GM21515 (cell line): ENCODE results near the gene SSR3.
"Not testable (repeated sequence)": the region's sequence is repeated elsewhere in the genome, so short reads cannot be mapped to it uniquely, and the experiment has no call there.

ENCODE experiments used
- ATAC-seq: cut with Tn5 transposase; IDR thresholded peaks from one replicate; pipeline ENCODE4 v1.9.1; 2021; ENCODE audit not compliant: unreplicated experiment

Gene SSR3

GRCh38 chr3:156554842-156555687, at the start of gene SSR3:
Gene SSR3, minus strand, starts transcription at chr3:156555117. Its CDS starts 28 bp downstream, at chr3:156555089.
- peak; percentile 99 for ATAC-seq

GRCh38 chr3:156604064-156604641, 49.2 kb upstream of the SSR3 start:
- ATAC-seq: no peak

DNA sequence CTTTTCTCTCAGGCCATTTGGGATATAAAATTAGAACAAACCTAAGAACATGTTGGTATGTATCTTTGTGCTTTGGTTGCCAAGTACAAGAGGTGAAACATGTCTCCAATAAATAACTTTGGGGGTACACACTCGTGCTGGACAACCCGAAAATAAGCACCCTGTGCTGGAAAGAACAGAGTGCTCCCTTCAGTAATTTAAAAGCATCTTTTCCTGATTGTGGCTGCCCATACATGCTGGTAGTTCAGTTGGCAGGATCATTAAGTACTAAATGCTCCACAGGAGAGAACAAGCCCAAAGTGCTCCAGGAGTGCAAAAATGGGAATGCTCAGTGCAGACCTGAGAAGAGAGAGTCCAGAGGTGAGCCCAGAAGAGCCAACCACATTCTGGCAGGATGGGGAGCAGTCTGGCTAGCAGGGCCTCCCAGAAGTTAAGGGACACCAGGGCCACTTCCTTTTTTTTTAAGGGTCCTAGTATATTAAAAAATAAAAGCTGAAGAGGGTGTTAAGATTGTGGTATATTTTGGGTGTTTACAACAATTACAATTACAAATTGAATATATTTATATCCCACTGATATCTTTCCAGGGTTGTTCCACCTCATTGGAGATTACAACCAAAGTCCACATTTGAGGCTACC, 48.6 kb upstream of the SSR3 start:
- no peak for ATAC-seq

DNA sequence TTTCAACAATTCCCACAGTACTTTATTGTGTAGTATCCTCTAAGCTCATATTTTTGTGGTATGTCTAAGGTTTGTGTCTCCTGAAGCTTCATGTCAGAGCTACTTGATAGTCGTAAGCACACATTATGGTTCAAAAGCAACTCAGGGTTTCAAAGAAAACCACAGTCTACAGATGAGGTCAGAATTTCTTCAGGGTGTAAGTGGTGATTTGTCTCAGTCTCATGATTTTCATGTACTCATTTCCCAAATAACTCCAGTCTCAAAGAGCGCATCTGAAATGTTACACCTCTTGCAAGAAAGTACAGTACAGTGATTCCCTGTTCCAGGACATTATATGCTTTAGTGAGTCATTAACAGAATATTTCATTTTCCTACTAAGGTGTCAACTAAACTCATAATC, 47.5 kb upstream of the SSR3 start:
- no peak for ATAC-seq

DNA sequence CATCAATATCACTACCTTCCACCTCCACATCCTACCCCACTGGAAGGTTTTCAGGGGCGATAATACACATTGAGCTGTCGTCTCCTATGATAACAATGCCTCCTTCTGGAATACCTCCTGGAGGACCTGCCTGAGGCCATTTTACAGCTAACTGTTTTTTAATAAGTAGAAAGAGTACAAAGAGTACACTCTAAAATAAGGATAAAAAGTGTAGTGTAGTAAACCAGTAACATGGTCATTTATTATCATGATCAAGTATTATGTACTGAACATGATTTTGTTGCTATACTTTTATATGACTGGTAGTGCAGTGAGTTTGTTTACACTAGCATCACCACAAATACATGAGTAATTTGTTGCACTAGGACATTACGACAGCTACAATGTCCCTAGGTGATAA, 46.6 kb upstream of the SSR3 start:
- no peak for ATAC-seq

DNA sequence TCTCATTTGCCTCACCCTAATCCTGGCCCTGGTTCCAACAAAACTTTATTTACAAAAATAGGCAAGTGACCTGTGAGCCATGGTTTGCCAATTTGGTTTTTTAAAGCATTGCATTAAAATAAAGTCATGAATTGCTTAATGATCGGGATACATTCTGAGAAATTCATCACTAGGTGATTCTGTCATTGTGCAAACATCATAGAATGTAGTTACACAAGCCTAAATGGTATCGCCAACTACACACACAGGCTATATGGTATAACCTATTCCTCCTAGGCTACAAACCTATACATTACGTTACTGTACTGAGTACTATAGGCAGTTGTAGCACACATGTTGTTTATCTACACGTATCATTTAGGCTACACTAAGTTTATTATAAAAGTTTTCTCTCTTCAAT, 45.9 kb upstream of the SSR3 start:
- no peak for ATAC-seq

DNA sequence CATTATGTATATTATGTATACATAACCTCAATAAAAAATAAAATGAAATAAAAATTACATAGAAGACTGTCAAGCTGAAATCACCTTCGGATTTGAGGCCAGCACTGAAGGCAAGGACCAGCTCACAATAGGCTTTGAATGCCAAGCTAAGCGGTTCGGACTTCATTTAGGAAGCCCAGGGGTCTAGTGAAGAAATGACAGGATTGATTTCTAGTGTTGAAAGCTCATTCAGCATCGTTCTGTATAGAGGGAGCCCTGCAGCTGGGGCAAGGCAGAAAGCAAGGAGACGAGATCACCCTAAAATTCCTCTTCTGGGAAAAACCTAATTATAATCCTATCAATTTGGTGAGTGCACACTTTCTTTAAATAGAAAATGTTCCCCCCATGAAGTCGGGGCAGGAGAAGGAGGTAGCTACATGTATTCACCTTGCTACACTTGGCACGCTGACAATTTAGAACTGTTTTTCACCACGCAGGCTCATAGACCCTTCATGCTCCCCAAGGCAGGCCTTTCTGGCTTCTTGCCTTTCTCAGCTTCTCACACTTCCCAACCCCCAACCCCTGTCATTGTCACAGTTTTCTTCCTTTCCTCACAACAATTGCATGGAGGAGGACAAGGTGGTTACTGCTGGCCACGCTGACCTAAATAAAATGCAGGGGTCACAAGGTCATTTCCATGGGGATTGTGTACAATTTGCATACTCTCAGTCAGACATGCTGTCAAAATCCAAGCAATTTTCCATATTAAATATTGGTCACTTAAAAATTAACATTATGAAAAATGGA, 44.4 kb upstream of the SSR3 start:
- no peak for ATAC-seq

GRCh38 chr3:156598413-156598812, 43.5 kb upstream of the SSR3 start:
- ATAC-seq: no peak

DNA sequence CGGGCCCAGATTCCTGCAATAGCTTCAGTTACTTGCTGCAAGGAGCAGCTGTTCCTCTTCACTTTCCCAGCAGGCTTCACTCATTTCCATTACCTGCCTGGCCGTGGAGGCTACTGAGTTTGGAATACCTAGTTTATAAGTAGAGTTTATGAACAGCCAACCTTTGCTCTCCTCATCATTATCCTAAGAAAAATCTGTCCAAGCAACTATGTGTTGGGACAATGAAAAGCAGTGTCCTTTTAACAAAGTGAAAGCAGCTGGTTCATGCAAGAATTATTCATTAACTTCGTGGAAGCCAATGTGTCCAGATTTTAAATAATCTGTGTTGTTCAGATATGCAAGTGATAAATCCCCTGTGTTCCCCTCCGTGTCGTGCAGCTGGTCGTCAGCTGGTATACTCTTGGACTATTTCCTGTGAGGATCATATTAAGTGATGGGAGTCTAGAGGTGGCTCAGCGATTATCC, 39.3 kb upstream of the SSR3 start:
- ATAC-seq: no peak

- ATAC-seq: no peak
Measured at GRCh38 chr3:156593814-156594213, 38.9 kb upstream of the SSR3 start.

DNA sequence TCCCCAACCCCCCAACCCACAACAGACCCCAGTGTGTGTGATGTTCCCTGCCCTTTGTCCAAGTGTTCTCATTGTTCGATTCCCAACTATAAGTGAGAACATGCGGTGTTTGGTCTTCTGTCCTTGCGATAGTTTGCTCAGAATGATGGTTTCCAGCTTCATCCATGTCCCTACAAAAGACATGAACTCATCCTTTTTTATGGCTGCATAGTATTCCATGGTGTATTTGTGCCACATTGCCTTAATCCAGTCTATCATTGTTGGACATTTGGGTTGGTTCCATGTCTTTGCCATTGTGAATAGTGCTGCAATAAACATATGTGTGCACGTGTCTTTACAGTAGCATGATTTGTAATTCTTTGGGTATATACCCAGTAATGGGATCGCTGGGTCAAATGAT, 34.9 kb upstream of the SSR3 start:
- ATAC-seq: not testable (repeated sequence)

DNA sequence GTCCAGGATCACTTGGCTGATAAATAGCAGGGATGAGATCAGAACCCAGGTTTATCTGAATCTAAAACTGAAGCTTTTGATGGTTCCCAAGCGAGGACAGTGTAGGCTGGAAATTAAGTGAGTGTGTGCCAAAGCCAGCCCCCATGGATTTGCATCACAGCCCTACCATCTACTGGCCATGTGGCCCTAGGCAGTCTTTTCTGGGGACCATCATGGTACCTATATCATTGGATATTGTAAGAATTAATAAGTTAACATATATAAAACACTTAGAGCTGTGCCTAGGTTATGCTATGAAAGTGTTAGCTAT, 32.8 kb upstream of the SSR3 start:
- no peak for ATAC-seq

DNA sequence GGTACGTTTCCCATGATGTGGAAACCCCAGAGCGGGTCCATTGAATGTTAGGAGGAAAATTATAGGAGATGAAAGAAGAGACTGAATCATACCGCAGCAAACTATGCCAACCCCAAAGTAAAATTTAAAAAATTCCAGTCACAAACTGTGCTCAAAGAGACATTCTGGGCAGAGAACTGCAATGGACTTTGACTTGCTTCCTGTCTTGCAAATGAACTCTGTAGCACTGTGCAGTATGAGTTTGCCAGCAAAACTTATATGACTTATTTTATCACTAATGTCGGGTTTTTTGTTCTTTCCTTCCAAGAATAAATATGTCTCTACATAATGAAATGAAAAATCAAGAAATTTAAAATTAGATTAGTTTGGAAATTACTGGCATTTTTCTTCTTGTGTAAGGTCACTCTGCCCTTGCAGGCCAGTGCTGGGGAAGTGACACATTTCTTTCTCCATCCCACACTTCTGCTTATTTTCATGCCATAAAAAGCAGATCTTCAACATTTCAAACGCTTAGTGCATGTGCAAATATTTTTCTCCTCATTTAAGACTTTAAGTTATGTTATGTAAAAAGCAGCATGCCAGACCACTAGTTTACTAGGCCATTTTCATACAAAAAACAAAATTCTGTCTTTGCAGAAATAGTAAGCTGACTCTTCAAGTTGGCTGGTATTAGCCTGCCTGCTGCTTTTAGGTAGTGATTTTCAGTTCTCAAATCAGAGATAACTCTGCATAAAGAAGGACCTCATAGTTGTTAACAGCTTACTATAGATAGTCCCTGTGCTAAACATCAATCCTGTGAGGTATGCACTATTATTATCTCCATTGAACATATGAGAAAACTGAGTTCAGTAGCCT, 32.2 kb upstream of the SSR3 start:
- peak; percentile 71 for ATAC-seq

- ATAC-seq: no peak
Measured at GRCh38 chr3:156583469-156583868, 28.6 kb upstream of the SSR3 start.

GRCh38 chr3:156582532-156583183, 27.7 kb upstream of the SSR3 start:
- ATAC-seq: no peak

DNA sequence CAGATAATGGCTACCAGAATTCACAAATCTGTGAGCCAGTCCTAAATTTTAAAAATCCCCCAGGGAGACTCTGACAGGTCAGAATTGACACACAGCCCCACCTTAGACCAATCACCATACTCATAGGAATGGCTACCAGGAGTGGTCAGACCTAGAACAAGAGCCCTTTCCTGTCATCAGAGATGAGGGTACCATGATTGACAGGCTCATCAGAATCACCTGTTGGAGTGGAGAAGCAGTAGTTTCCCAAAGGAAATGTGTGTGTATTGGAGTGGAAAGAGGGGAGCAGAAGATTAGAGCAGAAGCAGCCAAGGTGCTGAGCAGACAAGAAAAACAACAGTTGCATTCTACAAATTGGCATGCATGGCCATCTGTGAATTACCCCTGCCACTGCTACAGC, 27.0 kb upstream of the SSR3 start:
- no peak for ATAC-seq

DNA sequence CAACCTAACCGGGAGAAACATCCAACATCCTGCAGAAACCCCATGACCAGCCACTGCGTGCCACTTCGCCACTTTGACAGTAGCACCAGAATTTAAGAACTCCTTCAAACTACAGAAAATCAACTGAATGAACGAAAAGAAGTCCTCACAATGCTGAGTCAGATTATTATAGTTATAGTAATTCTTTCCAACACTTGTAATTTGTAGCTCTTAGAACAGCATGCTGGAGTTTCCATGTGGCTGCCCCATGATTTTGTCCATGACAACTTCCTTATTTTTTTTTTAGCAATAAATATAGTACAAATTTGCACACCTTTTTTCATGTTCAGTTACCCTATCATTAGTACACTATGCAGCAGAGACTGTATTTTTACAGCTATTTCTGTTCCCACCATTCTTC, 26.1 kb upstream of the SSR3 start:
- no peak for ATAC-seq

DNA sequence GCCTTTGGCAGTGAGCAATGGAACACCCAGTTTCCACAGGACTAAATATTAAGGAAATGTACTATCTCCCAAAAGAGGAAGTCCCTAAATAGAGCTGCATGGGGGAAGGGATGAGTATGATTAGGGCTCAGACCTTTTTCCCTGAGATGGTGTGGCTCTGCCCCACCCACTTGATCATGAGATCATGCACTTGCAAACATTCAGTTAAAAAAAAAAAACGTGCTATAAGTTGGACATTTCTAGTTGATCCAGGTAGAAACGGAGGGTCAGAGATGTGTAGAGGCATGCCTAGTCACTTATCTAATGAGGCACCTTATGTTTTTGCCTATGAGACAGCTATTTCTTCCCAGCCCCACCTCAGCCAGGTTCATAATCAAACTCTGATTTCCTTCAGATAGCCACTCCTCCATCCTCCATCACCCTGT, 24.5 kb upstream of the SSR3 start:
- no peak for ATAC-seq

GRCh38 chr3:156577736-156578135, 22.8 kb upstream of the SSR3 start:
- ATAC-seq: no peak
